DOHH2 (cell line): ENCODE data around the gene ZBTB16.

ENCODE experiments used
- H3F3A ChIP-seq: fragments of 200-600 bp; sonication (generic), shearing (Covaris generic); 2 replicates; pipeline ENCODE4 v1.6.0; 2016; ENCODE audit warnings: antibody characterized with exemption, mild to moderate bottlenecking; ENCODE audit not compliant: control insufficient read depth, insufficient read depth
- H3K27ac ChIP-seq: fragments of 200-600 bp; sonication (generic); 2 replicates; pipeline ENCODE4 v1.5.1; 2014; ENCODE audit warnings: low read depth, mild to moderate bottlenecking, low read length, moderate library complexity
- H3K27me3 ChIP-seq: fragments of 200-600 bp; sonication (generic); 2 replicates; pipeline ENCODE4 v1.6.1; 2014; ENCODE audit warnings: mild to moderate bottlenecking, low read length, mixed read lengths; ENCODE audit not compliant: control insufficient read depth
- H3K36me3 ChIP-seq: fragments of 200-600 bp; sonication (generic); 2 replicates; pipeline ENCODE4 v1.6.1; 2014; ENCODE audit warnings: mild to moderate bottlenecking, low read length, moderate library complexity, mixed read lengths; ENCODE audit not compliant: control insufficient read depth
- H3K4me1 ChIP-seq: fragments of 200-600 bp; sonication (generic); 2 replicates; pipeline ENCODE4 v1.6.1; 2014; ENCODE audit warnings: mild to moderate bottlenecking, low read length, mixed read lengths; ENCODE audit not compliant: control insufficient read depth
- H3K4me2 ChIP-seq: fragments of 200-600 bp; sonication (generic); 2 replicates; pipeline ENCODE4 v1.6.0; 2014; ENCODE audit warnings: mild to moderate bottlenecking, low read length, moderate library complexity
- H3K4me3 ChIP-seq: fragments of 200-600 bp; sonication (generic); 2 replicates; pipeline ENCODE4 v1.5.1; 2014; ENCODE audit warnings: mild to moderate bottlenecking, low read length, mixed read lengths
- H3K79me2 ChIP-seq: fragments of 200-600 bp; sonication (generic); 2 replicates; pipeline ENCODE4 v1.6.1; 2014; ENCODE audit warnings: mild to moderate bottlenecking, low read length, mixed read lengths; ENCODE audit not compliant: control insufficient read depth
- H3K9me2 ChIP-seq: fragments of 200-600 bp; sonication (generic); replicated peaks from 2 replicates; pipeline ENCODE4 v1.6.1; 2014; ENCODE audit warnings: mild to moderate bottlenecking, low read length, mixed read lengths; ENCODE audit not compliant: control insufficient read depth
- H3K9me3 ChIP-seq: fragments of 200-600 bp; sonication (generic); 2 replicates; pipeline ENCODE4 v1.6.1; 2014; ENCODE audit warnings: antibody characterized with exemption, low read length, mixed read lengths; ENCODE audit not compliant: control insufficient read depth, insufficient read depth
- H4K20me1 ChIP-seq: fragments of 200-600 bp; sonication (generic); 2 replicates; pipeline ENCODE4 v1.6.0; 2014; ENCODE audit warnings: low read depth, mild to moderate bottlenecking, antibody characterized with exemption, low read length, moderate library complexity; ENCODE audit not compliant: control insufficient read depth, insufficient read depth
- CTCF ChIP-seq: fragments of 200-600 bp; sonication (generic); IDR thresholded peaks from one replicate; pipeline ENCODE4 v1.5.1; 2014; ENCODE audit warnings: antibody characterized with exemption, mild to moderate bottlenecking, low read depth, low read length; ENCODE audit not compliant: poor library complexity, severe bottlenecking
- EZH2phosphoT487 ChIP-seq: fragments of 200-600 bp; sonication (generic); IDR thresholded peaks from 2 replicates; pipeline ENCODE4 v1.6.1; 2017; ENCODE audit warnings: borderline replicate concordance, mild to moderate bottlenecking, antibody characterized with exemption, low read length, moderate library complexity, mixed read lengths

The ZBTB16 gene

GRCh38 chr11:114062272-114062671 lies 2.8 kb downstream of the ZBTB16 start:
- Histone ChIP-seq H3K4me1 (no peaks in the 10 kb centered on the region), H3K4me2 (no peak overlapping the region), H3K27me3 (peaks cover 43% of the 10 kb centered on the region), H3K36me3 (no peaks in the 10 kb centered on the region), H3K4me3 (no peak overlapping the region), H3K79me2 (no peaks in the 10 kb centered on the region), H3K27ac (no peak overlapping the region), H3F3A (no peaks in the 10 kb centered on the region), H3K9me3 (no peaks in the 10 kb centered on the region), H4K20me1 (no peaks in the 10 kb centered on the region), H3K9me2 (no peaks in the 10 kb centered on the region)
- no peak for TF ChIP-seq EZH2phosphoT487
- TF ChIP-seq CTCF: no peak

GRCh38 chr11:114063149-114063828 lies 3.8 kb downstream of the ZBTB16 start:
- Histone ChIP-seq H3K9me2 (no peaks in the 10 kb centered on the region), H3K27me3 (peaks cover 36% of the 10 kb centered on the region), H3K4me2 (no peak overlapping the region), H4K20me1 (no peaks in the 10 kb centered on the region), H3K4me3 (no peak overlapping the region), H3K27ac (no peak overlapping the region), H3K4me1 (no peaks in the 10 kb centered on the region), H3K79me2 (no peaks in the 10 kb centered on the region), H3K36me3 (no peaks in the 10 kb centered on the region), H3F3A (no peaks in the 10 kb centered on the region), H3K9me3 (no peaks in the 10 kb centered on the region)
- TF ChIP-seq CTCF (no peak), EZH2phosphoT487 (no peak)

GRCh38 chr11:114063829-114064201 lies 4.3 kb downstream of the ZBTB16 start:
- no peaks in the 10 kb centered on the region for H3K9me3 ChIP-seq
- H3K9me2 ChIP-seq: no peaks in the 10 kb centered on the region
- H3K27me3 ChIP-seq: peaks cover 31% of the 10 kb centered on the region
- H3F3A ChIP-seq: no peaks in the 10 kb centered on the region
- TF ChIP-seq EZH2phosphoT487 (no peak), CTCF (no peak)
- H3K4me1 ChIP-seq: no peaks in the 10 kb centered on the region
- no peak overlapping the region for H3K27ac ChIP-seq
- no peaks in the 10 kb centered on the region for H3K79me2 ChIP-seq
- H4K20me1 ChIP-seq: no peaks in the 10 kb centered on the region
- H3K4me2 ChIP-seq: no peak overlapping the region
- no peak overlapping the region for H3K4me3 ChIP-seq
- H3K36me3 ChIP-seq: no peaks in the 10 kb centered on the region
